ENCODE measurements around the gene OR2M5.

GRCh38 chr1:248187363-248187762, 42.4 kb downstream of the OR2M5 start:
- TF ChIP-seq EZH2 (IDR thresholded peaks at IDR 0.05; ENCODE audit: insufficient read depth, poor library complexity, severe bottlenecking) (no peak), EZH2phosphoT487 (IDR thresholded peaks at IDR 0.05; ENCODE audit: insufficient read depth, low read depth) (no peak)
